HG03442 (cell line): ENCODE measurements around the gene FIGNL2.
"Not testable (repeated sequence)": the region's sequence is repeated elsewhere in the genome, so short reads cannot be mapped to it uniquely, and the experiment has no call there.

Experiments used
- ATAC-seq: cut with Tn5 transposase; IDR thresholded peaks from one replicate; pipeline ENCODE4 v1.9.1; 2021; ENCODE audit warnings: mild to moderate bottlenecking, moderate library complexity; ENCODE audit not compliant: unreplicated experiment

Gene FIGNL2

DNA sequence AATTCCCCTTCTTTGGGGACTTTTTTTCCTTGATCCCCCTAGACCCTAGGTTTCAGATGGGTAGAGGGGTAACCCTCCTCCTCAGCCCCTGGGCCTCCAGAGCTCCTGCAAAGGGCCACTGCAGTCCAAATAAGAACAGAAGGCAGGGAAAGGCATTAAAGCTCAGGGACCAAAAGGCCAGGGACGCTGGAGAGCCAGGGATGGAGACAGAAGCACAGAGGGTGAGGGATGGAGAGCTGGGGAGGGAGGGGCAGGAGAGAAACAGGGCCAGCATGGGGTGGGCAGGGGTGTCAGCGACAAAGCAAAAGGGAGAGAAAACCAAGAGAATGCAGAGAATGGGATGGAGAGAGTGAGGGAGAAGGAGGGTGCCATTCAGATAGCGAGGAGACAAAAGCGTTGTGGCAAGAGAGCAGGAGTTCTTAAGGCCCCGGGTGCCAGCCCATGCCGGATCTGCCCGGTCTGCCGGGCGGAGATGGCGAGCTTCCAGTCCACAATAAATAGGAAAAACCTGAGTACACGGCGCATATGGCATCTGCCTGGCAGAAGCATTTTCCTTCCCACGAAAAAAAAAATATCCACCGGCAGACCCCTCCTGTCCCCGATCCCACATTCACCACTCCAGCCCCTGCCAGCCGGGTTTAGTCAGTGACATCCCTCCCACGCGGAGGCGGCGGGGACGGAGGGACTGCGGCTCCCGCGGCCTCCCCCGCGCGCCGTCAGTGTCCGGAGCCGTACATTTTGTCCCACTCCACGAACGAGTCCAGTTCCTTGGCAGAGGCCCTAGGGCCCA is 28.6 kb downstream of the FIGNL2 start:
- ATAC-seq = no peak

DNA sequence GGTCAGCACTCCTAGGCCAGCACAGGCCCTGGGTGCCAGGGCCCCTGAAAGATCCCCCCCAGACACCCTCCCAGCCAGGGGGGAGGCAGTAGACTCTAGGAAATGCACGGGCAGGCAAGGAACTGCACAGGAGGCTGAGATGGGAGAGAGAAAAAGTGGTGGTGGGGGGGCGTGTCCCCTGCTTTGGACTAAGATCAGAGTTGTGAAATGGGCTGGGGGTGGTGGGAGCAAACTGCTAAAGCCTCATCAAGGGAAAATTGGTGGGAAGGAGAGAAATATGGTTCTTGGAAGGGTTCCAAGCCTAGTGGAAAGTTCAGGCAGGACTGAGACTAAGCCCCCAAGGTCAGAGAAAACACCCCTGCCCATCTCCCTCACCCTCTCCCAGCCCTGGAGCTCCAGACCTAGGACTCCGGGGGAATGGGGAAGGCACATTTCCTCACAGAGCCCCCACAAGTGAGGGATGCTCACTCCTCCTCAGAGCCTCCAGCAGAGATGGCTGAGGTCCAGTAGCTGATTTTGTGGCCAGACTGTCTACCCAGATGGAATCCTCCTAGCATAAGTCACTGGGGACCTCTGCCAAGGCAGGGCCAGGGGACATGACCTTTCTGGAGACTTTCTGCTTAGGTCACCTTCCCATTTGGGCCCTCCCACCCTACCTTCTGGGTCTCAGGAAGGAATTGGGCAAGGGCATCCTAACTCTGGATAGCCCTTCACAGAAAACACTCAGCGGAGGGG is 29.8 kb downstream of the FIGNL2 start:
- ATAC-seq = no peak

DNA sequence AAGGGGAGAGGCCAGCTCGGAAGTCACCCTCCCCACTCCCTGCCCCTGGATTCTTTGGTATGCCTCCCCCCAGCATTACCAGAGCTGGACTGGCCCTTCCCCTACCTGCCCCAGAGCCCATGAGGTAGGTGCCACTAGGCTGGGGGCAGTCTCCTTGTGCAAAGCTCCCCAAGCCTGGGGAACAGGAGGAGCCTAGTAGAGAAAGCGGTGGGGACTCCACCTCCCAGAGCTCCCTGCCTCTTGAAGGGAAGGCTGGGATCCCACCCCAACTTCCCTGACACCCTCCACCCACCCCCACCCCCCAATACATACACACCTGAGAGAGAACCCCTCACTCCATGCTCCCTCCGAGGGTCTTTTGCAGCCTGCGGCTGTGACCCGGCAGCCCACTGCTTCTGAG is 30.4 kb downstream of the FIGNL2 start:
- no peak for ATAC-seq

DNA sequence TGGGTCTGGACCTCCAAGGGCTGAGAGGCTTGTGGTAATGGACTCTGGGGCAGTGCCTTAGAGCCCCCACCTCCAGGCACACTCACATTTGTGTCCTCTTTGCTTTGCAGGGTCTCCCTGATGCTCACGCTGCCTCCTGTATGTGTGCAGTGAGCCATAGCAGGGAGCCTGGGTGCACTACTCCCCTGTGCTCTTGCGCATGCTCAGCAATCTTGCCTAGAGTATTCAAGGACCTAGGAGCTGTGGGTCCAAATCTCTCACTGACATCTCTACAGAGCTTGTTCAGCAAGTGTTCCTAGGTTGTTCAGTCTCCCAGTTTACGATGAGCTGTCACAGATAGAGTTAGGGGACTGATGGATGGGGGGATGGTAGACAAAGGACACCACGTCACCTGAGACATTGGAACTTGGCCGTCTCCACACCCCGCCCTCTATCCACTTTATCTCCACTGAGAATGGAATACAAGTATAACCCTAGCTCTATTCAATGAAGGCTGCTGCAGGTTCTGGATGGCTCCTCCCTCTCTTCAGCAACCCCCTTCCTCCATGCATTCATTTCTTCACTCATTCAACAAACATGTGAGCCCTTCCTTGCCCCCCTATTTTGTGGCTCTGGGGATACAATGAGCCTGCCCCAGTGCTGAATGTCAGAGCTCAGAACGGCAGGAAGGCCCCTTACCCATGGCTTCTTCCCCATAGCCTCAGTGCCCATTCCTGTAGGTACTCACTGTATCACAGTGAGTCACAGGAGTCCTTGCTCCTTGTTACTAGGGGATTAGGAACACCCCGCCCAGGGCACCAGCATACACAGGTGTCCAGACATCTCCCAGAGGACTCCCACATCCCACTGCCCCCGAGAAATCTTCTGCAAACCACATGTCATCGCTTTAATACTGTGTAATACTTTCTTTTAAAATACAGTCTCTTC is 31.2 kb downstream of the FIGNL2 start:
- no peak for ATAC-seq

DNA sequence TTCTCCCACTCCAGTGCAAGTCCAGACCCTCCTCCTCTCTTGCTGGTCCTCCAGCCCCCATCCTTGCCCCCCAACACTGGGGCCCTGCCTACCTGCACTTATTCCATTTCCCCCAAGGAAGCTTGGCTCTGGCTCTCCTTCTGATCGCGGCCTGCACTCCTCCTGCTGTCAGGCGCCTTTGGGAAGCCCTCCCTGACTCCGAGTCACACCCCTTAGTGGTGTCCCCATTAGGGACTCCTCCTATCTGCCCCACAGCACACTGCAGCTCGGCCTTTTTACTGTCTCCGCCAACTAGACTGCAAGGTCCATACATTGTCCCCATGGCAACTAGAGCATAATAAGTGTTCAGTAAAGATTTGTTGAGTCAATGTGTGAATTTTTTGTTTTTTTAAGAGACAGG is 32.9 kb downstream of the FIGNL2 start:
- ATAC-seq = no peak

DNA sequence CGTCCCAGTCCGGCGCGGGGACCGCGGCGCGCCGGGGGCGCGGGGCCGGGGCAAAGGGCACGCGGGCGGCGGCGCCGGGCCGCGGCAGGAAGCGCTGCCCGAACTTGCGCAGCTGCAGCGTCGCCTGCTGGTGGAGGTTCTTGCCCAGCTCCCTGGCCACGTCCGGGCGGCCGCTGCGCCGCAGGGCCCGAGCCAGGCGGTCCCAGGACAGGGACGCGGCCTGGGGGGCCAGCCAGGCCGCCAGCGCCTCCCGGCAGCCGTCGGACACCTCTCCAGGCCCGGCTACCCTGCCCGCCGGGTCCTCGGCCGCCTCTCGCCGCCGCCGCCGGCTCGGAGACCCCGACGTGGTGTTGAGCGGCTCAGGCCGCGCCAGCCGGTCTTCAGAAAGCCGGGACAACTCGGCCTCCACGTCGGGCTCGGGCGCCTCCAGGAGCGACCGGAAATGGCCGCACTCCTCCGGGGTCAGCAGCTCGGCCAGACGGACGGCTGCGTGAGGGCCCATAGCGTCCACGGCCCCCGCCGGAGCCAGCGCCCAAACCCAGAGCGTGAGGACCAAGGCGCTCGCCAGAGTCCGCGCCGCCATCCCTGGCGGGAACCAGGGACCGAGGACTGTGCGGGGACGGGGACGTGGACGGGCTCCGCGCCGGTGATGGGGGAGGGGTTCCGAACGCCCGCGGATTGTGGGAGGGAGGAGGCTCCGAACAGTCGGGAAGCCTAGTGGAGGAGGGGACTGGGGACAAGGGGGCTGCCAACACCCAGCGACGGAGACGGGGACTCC is 34.0 kb downstream of the FIGNL2 start:
- no peak for ATAC-seq

DNA sequence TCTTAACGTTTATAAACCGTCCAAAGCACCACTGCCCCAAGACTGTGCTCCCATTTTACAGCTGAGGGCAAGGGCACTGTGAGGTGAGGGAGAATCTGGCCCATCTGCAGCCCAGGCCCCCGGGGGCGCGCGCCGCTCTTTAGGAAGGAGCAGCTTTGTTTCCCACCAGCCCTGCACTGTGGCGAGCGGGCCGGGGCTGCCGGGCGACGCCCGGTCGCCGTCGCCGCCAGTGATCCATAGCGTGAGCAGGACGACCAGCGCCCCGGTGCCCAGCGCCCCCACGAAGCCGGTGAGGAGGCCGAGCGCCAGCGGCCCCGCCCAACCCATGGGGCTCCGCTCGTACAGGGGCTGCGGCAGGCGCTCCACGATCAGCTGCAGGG is 34.6 kb downstream of the FIGNL2 start:
- ATAC-seq = no peak

DNA sequence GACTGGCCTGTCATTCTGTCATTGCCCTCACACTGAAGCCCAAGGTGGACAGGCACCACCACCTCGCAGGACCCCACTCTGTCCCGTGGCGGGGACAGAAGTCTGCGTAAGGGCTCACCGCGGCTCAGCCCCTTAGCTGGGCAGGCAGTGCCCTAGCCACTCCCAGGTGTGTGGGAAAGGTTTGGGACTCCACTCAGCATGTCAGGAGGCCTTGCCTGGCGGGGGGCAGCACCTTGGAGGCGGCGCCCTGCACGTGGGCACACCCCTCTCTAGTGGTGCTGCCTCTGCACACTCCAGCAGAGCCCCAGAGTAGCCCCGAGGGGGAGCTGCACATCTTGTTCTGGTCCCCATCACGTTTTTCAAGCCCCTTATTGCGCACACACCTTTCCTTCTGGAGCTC is 35.6 kb downstream of the FIGNL2 start:
- no peak for ATAC-seq

DNA sequence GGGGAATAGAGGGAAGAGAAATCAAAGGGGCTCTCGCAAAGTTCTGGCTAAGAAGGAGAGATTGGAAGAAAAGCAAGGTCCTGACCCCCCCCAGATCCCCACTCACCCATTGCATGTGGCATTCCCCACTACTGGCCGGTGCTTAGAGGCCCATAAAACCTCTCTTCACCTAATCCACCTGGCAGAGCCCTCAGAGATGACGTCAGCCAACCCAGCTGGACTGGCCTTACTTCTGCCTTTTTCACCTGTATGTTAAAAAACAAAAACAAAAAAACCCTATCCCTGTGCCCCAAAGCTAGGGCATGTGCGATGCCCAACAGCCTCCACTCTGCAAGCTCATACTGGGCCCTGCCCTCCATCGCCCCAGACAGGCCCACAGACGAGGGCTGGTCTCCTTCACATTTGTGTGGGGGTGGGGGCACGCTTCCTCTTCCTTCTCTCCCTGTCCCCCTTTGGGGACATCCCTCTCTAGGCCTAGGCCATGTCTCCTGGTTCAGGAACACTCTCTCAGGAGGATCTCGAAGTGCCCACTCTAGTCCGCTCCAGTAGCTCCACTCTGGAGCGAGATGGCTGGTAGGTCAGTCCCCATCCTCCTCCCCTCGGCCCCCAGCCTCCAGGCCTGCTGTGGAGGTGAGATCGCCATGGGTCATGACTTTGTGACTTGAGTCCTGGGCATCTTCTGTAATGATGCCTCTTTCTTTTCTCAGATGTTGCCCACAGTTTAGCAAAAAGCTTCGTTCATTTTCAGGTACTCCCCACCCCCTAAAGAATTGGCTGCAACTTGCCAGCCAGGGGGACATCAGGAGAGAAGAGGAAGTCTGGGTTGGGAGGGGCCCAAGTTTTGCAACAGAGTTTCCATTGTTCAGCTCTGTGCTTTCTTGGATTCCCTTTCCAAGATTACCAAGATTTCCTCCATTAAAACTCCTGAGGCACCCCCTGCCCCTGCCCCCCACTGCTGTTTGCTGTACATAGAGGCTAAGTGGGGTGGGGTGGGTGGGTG is 37.0 kb downstream of the FIGNL2 start:
- ATAC-seq = no peak

DNA sequence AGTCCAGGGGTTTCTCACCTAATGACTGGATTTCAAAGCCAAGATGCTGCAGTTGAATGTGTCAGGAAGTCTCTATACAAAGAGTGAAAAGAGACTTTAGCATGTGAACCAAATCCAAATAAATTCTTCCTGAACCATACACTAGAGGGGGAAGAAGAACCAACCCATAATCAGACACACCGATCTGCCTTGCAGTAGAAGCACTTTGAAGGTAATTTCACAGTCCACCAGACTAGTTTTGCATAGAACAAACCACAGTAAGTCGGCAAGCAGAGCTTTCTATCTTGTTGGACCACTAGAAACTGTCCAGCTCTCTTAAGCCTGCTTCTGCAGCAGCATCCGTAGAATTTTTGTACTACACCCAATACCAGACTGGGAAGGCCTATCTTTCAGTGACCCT is 39.3 kb downstream of the FIGNL2 start:
- no peak for ATAC-seq

DNA sequence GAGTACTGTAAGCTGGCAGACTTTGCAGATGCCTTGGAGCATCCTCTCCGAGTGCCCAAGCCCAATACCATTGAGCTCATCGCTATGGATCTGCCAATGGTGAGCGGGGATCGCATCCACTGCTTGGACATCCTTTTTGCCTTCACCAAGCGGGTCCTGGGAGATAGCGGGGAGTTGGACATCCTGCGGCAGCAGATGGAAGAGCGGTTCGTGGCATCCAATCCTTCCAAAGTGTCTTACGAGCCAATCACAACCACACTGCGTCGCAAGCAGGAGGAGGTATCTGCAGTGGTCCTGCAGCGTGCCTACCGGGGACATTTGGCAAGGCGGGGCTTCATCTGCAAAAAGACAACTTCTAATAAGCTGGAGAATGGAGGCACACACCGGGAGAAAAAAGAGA is 41.6 kb downstream of the FIGNL2 start:
- no peak for ATAC-seq

DNA sequence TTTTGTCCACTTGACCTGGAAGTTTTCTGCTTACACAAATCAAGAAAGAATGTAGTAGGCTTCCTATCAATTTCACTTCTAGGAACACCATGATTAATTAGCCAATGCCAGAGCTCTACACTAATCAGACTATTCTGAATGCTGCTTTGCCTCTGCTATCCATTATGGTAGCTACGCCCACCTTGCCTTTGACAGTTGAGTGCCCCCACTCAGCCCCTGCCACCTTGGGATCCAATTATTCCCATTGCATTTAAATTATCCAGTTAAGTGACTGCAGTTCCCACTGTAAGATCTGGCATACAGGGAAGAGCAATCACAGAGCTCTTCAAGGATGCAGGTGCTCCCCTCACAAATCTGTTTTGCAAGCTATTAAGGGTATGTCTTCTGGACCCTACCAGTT is 47.5 kb downstream of the FIGNL2 start:
- no peak for ATAC-seq

DNA sequence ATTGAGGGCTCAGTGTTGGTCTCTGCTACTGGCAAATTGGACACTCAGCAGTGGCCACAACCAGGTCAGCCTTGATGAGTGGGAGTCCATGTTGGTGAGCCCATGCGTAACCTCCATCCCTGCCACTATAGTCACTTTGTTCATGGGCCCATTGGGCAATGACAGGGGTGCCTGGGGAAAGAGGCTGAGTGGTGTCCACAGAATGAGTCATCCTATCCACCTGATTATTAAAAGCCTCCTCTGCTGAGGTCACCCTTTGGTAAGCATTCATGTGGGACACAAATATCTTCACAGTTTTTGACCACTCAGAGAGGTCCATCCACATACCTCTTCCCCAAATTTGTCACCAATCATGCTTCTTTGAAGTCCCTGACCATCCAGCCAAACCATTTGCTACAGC is 50.0 kb downstream of the FIGNL2 start:
- ATAC-seq = no peak

DNA sequence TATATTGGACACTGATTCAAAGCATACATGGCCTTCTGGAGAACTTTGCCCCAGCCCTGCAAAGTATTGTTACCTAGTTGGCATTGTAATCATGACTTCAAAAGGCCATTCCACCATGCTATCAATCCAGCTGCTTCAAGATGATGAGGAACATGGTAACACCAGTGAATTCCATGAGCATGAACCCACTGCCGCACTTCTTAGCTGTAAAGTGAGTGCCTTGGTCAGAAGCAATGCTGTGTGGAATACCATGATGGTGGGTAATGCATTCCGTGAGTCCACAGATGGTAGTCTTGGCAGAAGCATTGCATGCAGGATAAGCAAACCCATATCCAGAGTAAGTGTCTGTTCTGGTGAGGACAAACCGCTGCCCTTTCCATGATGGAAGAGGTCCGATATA is 50.5 kb downstream of the FIGNL2 start:
- ATAC-seq = not testable (repeated sequence)

DNA sequence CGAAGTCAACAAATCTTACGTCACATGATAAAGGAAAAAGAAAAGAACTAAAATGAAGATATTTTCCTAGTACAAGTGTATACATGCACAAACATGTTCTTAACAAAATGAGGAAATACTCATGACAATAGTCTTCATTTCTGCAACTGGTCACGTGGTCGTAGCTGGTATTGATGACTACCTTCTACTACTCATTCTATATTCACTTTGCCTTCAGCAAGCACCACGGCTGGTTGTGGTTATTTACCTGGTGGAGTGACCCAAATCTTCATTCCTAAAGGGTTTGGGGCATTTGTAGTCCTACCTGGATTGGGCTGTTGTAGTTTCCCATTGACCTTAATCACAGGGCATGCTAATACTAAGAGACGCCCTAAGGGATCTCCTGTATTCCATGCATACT is 51.2 kb downstream of the FIGNL2 start:
- no peak for ATAC-seq

DNA sequence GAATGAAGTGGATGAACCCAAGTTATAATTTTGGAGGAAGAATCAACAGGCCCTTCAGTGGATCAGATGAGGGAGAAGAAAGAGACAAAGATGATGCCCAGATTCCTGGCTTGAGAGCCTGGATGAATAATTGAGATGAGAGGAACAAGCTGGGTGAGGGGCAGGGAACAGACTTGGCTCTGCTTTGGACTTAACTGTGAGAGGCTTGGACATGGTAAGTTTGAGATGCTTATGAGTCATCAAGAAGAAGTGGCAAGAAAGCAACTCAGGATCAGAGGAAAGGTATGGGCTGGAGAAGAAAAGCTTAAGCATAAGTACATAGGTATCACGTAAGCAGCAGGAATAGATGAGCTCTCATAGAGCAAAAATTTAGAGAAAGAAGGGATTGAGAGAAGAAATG is 55.3 kb downstream of the FIGNL2 start:
- no peak for ATAC-seq

DNA sequence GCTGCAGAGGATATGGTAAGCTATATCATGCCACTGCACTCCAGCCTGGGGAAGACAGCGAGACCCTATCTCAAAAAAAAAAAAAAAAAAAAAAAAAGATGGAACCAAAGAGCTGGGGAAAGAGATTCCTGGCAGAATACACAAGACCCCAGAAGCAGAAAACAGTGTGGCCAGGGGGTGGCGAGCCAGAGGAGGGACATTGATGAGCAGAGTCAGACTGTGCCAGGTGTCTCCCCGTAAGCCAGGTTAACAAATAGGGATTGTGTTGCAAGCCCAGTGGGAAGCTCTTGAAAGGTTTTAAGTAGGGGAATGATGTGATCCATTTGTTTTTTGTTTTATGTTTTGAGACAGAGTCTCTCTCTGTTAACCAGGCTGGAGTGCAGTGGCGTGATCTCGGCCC is 56.1 kb downstream of the FIGNL2 start:
- no peak for ATAC-seq

DNA sequence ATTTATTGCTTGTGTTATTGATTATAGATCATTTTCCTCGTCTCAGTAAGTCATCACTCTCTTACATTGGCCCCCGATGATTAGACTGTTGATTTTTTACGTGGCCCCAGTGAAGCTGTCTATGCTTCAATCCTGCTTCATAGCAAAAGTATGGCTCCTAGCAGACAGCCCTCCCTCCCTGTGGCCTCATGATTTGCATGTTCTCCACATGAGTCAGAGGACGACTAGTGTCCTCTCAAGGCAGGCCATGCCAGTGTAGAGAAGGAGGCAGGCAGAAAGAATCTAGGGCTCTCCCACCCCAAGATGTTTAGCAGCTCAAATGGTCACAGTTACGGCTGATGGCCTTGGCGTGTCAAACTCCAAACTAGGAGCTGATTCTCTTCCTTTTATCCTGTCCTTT is 59.6 kb downstream of the FIGNL2 start:
- ATAC-seq = no peak

DNA sequence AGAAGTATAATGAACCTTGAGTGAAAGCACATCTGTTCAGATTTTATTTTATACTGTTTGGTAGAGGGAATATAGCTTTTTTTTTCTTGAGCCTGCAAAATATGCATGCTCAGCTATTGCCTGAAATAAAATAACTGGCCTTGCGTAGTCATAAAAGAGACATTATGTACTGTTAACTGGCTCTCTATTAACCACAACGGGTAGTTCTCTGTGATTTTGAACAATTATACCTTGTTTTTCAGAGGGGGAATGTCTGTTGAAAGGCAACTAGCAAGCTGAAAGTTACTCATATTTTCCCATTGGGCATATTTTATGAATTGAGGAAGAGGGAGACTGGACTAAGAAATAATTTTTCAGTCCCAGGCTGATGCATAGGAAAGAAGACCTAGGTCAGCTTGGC is 62.6 kb downstream of the FIGNL2 start:
- ATAC-seq = no peak

DNA sequence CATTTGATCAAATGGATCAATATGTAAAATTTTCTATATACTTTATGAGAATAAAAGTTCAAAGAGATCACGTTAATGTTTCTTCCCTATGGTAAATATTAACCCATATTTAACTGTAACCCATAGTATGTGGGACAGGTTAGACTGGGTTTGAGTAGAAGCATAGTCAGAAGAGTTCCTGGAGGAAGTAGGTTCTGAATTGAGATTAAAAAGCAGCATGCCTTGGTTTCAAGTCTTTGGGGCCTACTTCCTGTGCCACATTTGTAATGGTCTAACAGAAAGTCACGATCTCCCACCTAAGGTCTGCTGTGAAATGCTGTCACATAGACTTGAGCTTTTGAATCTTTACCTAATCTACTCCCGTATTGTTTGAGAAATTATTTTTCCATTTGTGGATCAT is 63.8 kb downstream of the FIGNL2 start:
- no peak for ATAC-seq
